Keratinocyte (primary cell): ENCODE results near the gene CACNA1E. TPM values are rescaled to one million over a fixed set of nuclear protein-coding genes. Genes with fewer than 3 reads are reported as not detected.

Experiments
- DNase-seq: peaks from one replicate; pipeline ENCODE4 v3.0.0-alpha.2; 2011; ENCODE audit warnings: low read depth, missing footprints, low spot score
- FAIRE-seq: peaks from 2 replicates; lab custom pipeline; 2011; peaks lifted over from hg19 to GRCh38; lab: Jason Lieb, UNC
- H2AFZ ChIP-seq: 2 replicates; pipeline ENCODE4 v1.6.0; 2012; ENCODE audit warnings: low read length, control low read depth, inconsistent platforms; ENCODE audit not compliant: control insufficient read depth
- H3K27ac ChIP-seq: 2 replicates; pipeline ENCODE4 v1.5.1; 2011; ENCODE audit warnings: low read length; ENCODE audit not compliant: control insufficient read depth, insufficient read depth
- H3K27me3 ChIP-seq: 3 replicates; pipeline ENCODE4 v1.6.0; 2011; ENCODE audit warnings: low read length; ENCODE audit not compliant: control insufficient read depth, insufficient read depth; ENCODE audit errors: extremely low read depth
- H3K36me3 ChIP-seq, 2 experiments: 2 replicates in 1 of 2; 3 replicates in 1 of 2; pipeline ENCODE4 v1.5.1; 2011; ENCODE audit warnings: low read length in 2 of 2, mild to moderate bottlenecking in 1 of 2; ENCODE audit not compliant: control insufficient read depth in 2 of 2, insufficient read depth in 2 of 2; ENCODE audit errors: extremely low read depth in 1 of 2
- H3K4me1 ChIP-seq: 3 replicates; pipeline ENCODE4 v1.5.1; 2011; ENCODE audit warnings: low read length; ENCODE audit not compliant: control insufficient read depth, insufficient read depth; ENCODE audit errors: extremely low read depth
- H3K4me2 ChIP-seq: 3 replicates; pipeline ENCODE4 v1.6.0; 2011; ENCODE audit warnings: low read depth, low read length; ENCODE audit not compliant: control insufficient read depth, insufficient read depth; ENCODE audit errors: extremely low read depth
- H3K4me3 ChIP-seq, 3 experiments: fragments of 200-600 bp in 1 of 3; sonication (generic) in 1 of 3; 2 replicates in 2 of 3; 3 replicates in 1 of 3; pipeline ENCODE4 v1.5.1; 2011 to 2016; ENCODE audit warnings: low read length in 3 of 3, mild to moderate bottlenecking in 3 of 3, control low read depth in 2 of 3, inconsistent platforms in 1 of 3, low read depth in 1 of 3, mixed read lengths in 1 of 3, mixed run types in 1 of 3, moderate library complexity in 1 of 3; ENCODE audit not compliant: control insufficient read depth in 2 of 3, insufficient read depth in 2 of 3; ENCODE audit errors: extremely low read depth in 1 of 3
- H3K79me2 ChIP-seq: 2 replicates; pipeline ENCODE4 v1.6.0; 2012; ENCODE audit warnings: low read length; ENCODE audit not compliant: control insufficient read depth, insufficient read depth
- H3K9ac ChIP-seq: 3 replicates; pipeline ENCODE4 v1.6.0; 2011; ENCODE audit warnings: low read length; ENCODE audit not compliant: control insufficient read depth, insufficient read depth; ENCODE audit errors: extremely low read depth
- H3K9me1 ChIP-seq: 3 replicates; pipeline ENCODE4 v1.6.0; 2011; ENCODE audit warnings: low read length; ENCODE audit not compliant: control insufficient read depth, insufficient read depth; ENCODE audit errors: extremely low read depth
- H3K9me3 ChIP-seq: 2 replicates; pipeline ENCODE4 v1.5.1; 2012; ENCODE audit warnings: low read depth, low read length; ENCODE audit not compliant: control insufficient read depth
- H4K20me1 ChIP-seq: 3 replicates; pipeline ENCODE4 v1.6.0; 2011; ENCODE audit warnings: low read length; ENCODE audit not compliant: control insufficient read depth, insufficient read depth; ENCODE audit errors: extremely low read depth
- CTCF ChIP-seq, 3 experiments: IDR thresholded peaks in 1 of 3; conservative IDR thresholded peaks in 1 of 3; optimal IDR thresholded peaks in 1 of 3; 2 replicates in 2 of 3; 3 replicates in 1 of 3; pipeline versions ENCODE3 to v1.5.1; 2011; ENCODE audit warnings: low read length in 3 of 3, mild to moderate bottlenecking in 3 of 3, moderate library complexity in 2 of 3, control low read depth in 1 of 3, inconsistent platforms in 1 of 3; ENCODE audit not compliant: insufficient read depth in 2 of 3; ENCODE audit errors: extremely low read depth in 1 of 3
- EZH2 ChIP-seq: IDR thresholded peaks from one replicate; pipeline ENCODE4 v1.6.1; 2012; ENCODE audit warnings: inconsistent platforms, mild to moderate bottlenecking, low read length, moderate library complexity
- dilution Hi-C: fragments of 300-500 bp; cut with MboI; formaldehyde crosslinking; loops from one replicate; pipeline ENCODE4 v1.7.0; 2020; ENCODE audit warnings: low sequenced_read_pairs; ENCODE audit not compliant: extremely low pct_ligation_motif_present
- polyA plus RNA-seq, 5 experiments: library from polyadenylated mRNA; depleted of rRNA in 3 of 5; stranded (reverse) in 3 of 5; stranded (forward) in 1 of 5; unstranded in 1 of 5; fragments of >200 nt; gene quantifications; 1 replicate in 1 of 5; 2 replicates in 3 of 5; 3 replicates in 1 of 5; pipeline versions ENCODE4 v1.2.1 to v1.2.3, GENCODE V29; 2011 to 2012; ENCODE audit warnings: missing spikeins in 2 of 5, low read depth in 1 of 5, low replicate concordance in 1 of 5

CACNA1E gene
- polyA plus RNA-seq, 1 donor (not counting 4 experiments of a cell fraction or from before 2014, with no cell fraction given), result not detected

DNA sequence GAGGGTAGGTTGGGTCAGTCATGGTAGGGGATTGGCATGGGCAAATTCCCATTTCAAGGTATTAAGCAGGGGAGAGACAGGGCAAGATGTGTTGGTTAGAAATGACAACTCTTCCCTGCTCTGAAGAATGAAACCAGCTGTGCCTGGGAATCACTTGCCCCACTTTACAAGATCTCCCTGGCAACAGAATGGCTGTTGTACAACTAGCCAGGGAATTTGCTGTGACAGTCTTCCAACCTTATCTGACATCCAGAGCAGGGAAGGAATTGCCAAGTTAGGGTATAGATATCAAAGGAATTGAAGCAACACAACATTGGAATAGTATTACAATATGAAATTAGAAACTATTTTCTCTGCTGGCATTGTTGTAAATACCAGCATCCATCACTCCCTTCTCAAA is 154.7 kb downstream of the CACNA1E start:
- Histone ChIP-seq H3K36me3 (no peaks in the 10 kb centered on the region), H3K79me2 (no peaks in the 10 kb centered on the region), H3K9me3 (no peaks in the 10 kb centered on the region), H3K27ac (no peak overlapping the region), H3K4me2 (no peak overlapping the region), H3K9me1 (no peaks in the 10 kb centered on the region), H3K4me1 (no peaks in the 10 kb centered on the region), H3K9ac (no peak overlapping the region), H3K4me3 (no peak overlapping the region), H4K20me1 (no peaks in the 10 kb centered on the region), H3K27me3 (no peaks in the 10 kb centered on the region), H2AFZ (no peak overlapping the region)
- no peak for TF ChIP-seq CTCF (optimal IDR thresholded peaks at IDR 0.05 in 1 of 3, IDR thresholded peaks at IDR 0.05 in 1 of 3, conservative IDR thresholded peaks at IDR 0.05 in 1 of 3; ENCODE audit: extremely low read depth in 1 of 3, insufficient read depth in 2 of 3, low read length in 3 of 3)
- TF ChIP-seq EZH2, result no peak
- dilution Hi-C loops, result no loop called here
- no peak for FAIRE-seq
- DNase-seq, result no peak

DNA sequence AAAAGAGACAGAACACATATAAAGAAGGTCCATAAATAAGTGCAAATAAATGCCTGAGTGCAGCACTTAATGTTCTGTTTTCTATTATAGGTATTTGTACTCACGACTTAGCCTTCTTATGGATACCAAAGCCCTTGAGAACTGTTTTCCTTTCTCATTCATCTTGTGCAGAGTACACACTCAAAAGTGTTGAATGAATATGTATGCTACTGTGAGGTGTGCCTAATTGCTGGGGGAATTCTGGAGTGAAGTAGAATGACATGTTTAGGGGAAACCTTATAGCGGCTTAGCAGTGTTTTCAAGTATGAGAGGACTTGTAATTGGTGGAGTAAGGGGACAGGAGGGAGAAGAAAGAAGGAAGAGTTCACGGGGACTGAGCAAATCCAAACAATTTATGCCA is 157.6 kb downstream of the CACNA1E start:
- Histone ChIP-seq H3K4me3 (no peak overlapping the region), H3K9me3 (no peaks in the 10 kb centered on the region), H3K27ac (no peak overlapping the region), H3K27me3 (peaks cover 6% of the 10 kb centered on the region), H3K4me1 (no peaks in the 10 kb centered on the region), H3K9me1 (no peaks in the 10 kb centered on the region), H3K4me2 (no peak overlapping the region), H3K9ac (no peak overlapping the region), H3K36me3 (no peaks in the 10 kb centered on the region), H3K79me2 (no peaks in the 10 kb centered on the region), H2AFZ (no peak overlapping the region), H4K20me1 (no peaks in the 10 kb centered on the region)
- TF ChIP-seq EZH2 (no peak), CTCF (optimal IDR thresholded peaks at IDR 0.05 in 1 of 3, IDR thresholded peaks at IDR 0.05 in 1 of 3, conservative IDR thresholded peaks at IDR 0.05 in 1 of 3; ENCODE audit: extremely low read depth in 1 of 3, insufficient read depth in 2 of 3, low read length in 3 of 3) (no peak)
- no peak for FAIRE-seq
- DNase-seq, result no peak
- dilution Hi-C loops, result no loop called here
